Left ventricle myocardium inferior (tissue), 1 donor: ENCODE data around the gene MDFIC2. TPM values are rescaled to one million over a fixed set of nuclear protein-coding genes. Genes with fewer than 3 reads are reported as not detected.

Source experiments
- DNase-seq: peaks from one replicate; pipeline ENCODE4 v3.0.0-alpha.2; 2020
- H3K27ac ChIP-seq: fragments of 200-600 bp; replicated peaks from 2 replicates; pipeline ENCODE4 v1.8.0; 2021
- H3K27me3 ChIP-seq: fragments of 200-600 bp; 2 replicates; pipeline ENCODE4 v1.8.0; 2021; ENCODE audit warnings: low read depth
- H3K36me3 ChIP-seq: fragments of 200-600 bp; 2 replicates; pipeline ENCODE4 v1.8.0; 2021
- H3K4me1 ChIP-seq: fragments of 200-600 bp; 2 replicates; pipeline ENCODE4 v1.8.0; 2021
- H3K4me3 ChIP-seq: fragments of 200-600 bp; 2 replicates; pipeline ENCODE4 v1.8.0; 2021; ENCODE audit warnings: mild to moderate bottlenecking, moderate library complexity
- H3K9me3 ChIP-seq: fragments of 200-600 bp; replicated peaks from 2 replicates; pipeline ENCODE4 v1.8.0; 2021
- CTCF ChIP-seq: fragments of 200-600 bp; IDR thresholded peaks from 2 replicates; pipeline ENCODE4 v1.8.0; 2021; ENCODE audit warnings: antibody characterized with exemption, mild to moderate bottlenecking, borderline replicate concordance
- intact Hi-C: fragments of 100-400 bp; cut with micrococcal nuclease; formaldehyde crosslinking; loops from one replicate; pipeline ENCODE4 v1.11.0; 2022
- total RNA-seq: library from RNA; stranded (reverse); fragmentation: NEBNext Ultra II Directional; extraction: Animal tissue kit (Norgen Biotek cat#: 25700); gene quantifications from one replicate; pipeline ENCODE4 v1.2.1, GENCODE V29; 2021
- donor health status: DM: no; HTN: yes; CAD: no; lungs with severe emphysema.

The MDFIC2 gene
- total RNA-seq, 1 donor from 2014 or later = not detected

GRCh38 chr3:70182166-70182565 lies 130.3 kb downstream of the MDFIC2 start:
- Histone ChIP-seq H3K4me1 (no peaks in the 10 kb centered on the region), H3K36me3 (no peaks in the 10 kb centered on the region), H3K4me3 (no peak overlapping the region), H3K9me3 (no peaks in the 10 kb centered on the region), H3K27me3 (peaks cover 37% of the 10 kb centered on the region), H3K27ac (no peak overlapping the region)
- intact Hi-C loops = no loop called here
- no peak for DNase-seq
- TF ChIP-seq CTCF = no peak

GRCh38 chr3:70180664-70181063 lies 131.8 kb downstream of the MDFIC2 start:
- Histone ChIP-seq H3K27me3 (peaks cover 27% of the 10 kb centered on the region), H3K4me3 (no peak overlapping the region), H3K9me3 (no peaks in the 10 kb centered on the region), H3K27ac (no peak overlapping the region), H3K36me3 (no peaks in the 10 kb centered on the region), H3K4me1 (no peaks in the 10 kb centered on the region)
- TF ChIP-seq CTCF = no peak
- intact Hi-C loops = no loop called here
- no peak for DNase-seq

GRCh38 chr3:70179111-70179510 lies 133.3 kb downstream of the MDFIC2 start:
- Histone ChIP-seq H3K9me3 (no peaks in the 10 kb centered on the region), H3K4me3 (no peak overlapping the region), H3K27me3 (peaks cover 18% of the 10 kb centered on the region), H3K27ac (no peak overlapping the region), H3K36me3 (no peaks in the 10 kb centered on the region), H3K4me1 (no peaks in the 10 kb centered on the region)
- intact Hi-C loops = no loop called here
- TF ChIP-seq CTCF = no peak
- DNase-seq = no peak

GRCh38 chr3:70177881-70178645 lies 134.4 kb downstream of the MDFIC2 start:
- H3K27ac ChIP-seq = no peak overlapping the region
- no peaks in the 10 kb centered on the region for H3K9me3 ChIP-seq
- no peak for DNase-seq
- H3K4me3 ChIP-seq = no peak overlapping the region
- H3K36me3 ChIP-seq = no peaks in the 10 kb centered on the region
- peaks cover 12% of the 10 kb centered on the region for H3K27me3 ChIP-seq
- intact Hi-C loops = no loop called here
- no peaks in the 10 kb centered on the region for H3K4me1 ChIP-seq
- TF ChIP-seq CTCF = no peak

GRCh38 chr3:70176224-70176623 lies 136.2 kb downstream of the MDFIC2 start:
- intact Hi-C loops = no loop called here
- Histone ChIP-seq H3K36me3 (no peaks in the 10 kb centered on the region), H3K4me3 (no peak overlapping the region), H3K4me1 (no peaks in the 10 kb centered on the region), H3K27ac (no peak overlapping the region), H3K9me3 (no peaks in the 10 kb centered on the region), H3K27me3 (no peaks in the 10 kb centered on the region)
- no peak for DNase-seq
- TF ChIP-seq CTCF = no peak
